ENCODE results near the gene SMOC1.

- TF ChIP-seq CTCF (IDR thresholded peaks at IDR 0.05) (no peak), EP300 (IDR thresholded peaks at IDR 0.05) (no peak), POLR2A (IDR thresholded peaks at IDR 0.05) (no peak)
Observed at GRCh38 chr14:69887740-69888657, 8.8 kb downstream of the SMOC1 start.

Data from suprapubic skin (tissue), 3 donors.